HG02852 (cell line): Measurements from ENCODE around the gene UNKL.
A peak's percentile ranks its signal among the peaks of the same experiment; 100 is the strongest.

ENCODE experiments used
- ATAC-seq: cut with Tn5 transposase; IDR thresholded peaks from one replicate; pipeline ENCODE4 v1.9.1; 2021; ENCODE audit warnings: mild to moderate bottlenecking, moderate library complexity; ENCODE audit not compliant: unreplicated experiment

UNKL gene

DNA sequence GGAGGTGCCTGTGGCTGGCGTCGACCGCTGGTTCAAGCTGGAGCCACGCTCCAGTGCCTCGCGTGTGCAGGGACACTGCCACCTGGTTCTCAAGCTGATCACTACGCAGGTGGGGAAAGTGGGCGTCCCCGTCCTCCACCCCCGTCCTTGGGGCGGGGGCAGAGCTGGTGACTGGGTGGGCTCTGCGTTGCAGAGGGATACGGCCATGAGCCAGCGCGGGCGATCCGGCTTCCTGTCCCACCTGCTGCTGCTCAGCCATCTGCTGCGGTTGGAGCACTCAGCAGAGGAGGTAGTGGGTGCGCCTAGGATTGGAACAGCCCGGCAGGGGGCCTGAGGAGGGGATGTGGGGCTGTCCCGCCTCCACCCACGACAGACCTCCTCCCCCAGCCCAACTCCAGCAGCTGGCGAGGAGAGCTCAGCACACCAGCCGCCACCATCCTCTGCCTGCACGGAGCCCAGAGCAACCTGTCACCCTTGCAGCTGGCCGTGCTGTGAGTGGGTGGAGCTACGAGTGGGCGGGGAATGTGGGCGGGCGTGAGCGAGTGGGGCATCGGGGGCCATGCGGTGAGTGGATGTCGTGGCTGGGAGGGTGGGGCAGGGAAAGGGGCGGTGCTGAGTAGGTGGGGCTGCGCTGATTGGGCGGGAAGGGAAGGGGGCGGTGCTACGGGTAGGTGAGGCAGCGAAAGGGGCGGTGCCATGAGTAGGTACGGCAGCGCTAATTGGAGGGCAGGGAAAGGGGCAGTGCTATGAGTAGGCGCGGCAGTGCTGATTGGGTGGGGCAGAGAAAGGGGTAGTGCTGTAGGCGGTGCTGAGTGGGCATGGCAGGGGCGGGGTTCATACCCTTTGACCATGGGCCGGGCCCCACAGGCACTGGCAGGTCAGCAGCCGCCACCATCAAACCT, 71.7 kb downstream of the UNKL start:
- peak; percentile 87 for ATAC-seq

- no peak for ATAC-seq
Measured at GRCh38 chr16:1341495-1342420, 72.7 kb downstream of the UNKL start.

DNA sequence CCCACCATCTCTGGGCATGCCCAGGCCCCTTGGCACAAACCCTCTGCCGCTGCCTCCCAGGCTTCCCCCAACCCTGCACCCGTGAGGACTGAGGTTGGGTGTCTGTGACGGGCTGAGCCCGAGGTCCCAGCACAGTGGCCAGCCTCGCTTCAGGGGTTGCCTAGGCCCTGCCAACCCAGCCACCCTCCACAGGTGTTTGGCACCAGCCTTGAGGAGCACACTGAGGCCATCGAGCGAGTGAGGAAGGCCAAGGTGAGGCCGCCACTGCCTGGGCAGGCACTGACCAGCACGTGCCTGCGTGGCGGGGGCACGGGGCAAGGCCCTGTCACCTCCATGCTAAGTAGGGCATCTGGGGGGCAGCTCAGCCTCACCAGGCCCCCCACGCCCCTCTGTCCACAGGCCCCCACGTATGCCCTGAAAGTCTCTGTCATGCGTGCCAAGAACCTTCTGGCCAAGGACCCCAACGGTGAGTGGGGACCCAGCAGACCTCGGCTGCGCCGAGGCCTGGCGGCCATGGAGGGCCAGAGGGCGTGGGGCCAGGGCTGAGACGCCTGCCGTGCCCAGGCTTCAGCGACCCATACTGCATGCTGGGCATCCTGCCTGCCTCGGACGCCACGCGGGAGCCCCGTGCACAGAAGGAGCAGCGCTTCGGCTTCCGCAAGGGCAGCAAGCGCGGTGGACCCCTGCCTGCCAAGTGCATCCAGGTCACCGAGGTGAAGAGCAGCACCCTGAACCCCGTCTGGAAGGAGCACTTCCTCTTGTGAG, 73.6 kb downstream of the UNKL start:
- no peak for ATAC-seq

DNA sequence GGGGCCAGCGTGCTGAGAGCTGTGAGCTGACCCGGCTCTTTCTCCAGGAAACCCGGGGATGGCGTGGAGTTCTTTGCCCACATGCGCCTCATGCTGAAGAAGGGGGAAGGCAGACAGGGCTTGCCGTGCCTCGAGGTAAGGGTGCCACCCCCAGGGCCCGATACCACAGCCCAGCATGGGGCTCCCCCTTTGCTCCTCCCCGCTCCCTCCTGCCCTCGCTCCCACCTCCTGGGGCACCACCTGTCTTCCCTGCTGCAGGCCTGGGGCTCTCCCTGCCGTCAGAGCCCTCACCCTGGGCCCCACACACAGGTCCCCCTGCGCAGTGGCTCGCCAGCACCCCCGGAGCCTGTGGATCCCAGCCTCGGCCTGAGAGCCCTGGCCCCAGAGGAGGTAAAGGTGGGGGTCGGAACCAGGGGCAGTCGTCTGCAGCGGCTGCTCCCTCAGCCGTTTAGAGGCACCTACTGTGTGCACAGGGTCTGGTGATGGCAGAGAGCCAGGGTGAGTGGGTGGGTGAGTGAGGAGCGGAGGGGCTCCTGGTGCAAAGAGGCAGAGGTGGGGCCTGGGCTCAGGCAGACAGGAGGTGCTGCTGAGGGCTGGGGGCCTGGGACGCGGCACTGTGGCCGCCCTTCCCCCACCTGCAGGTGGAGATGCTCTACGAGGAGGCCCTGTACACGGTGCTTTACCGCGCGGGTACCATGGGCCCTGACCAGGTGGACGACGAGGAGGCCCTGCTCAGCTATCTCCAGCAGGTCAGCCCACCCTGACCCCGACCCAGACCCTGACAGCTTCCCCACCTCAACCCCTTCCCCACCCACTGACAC, 75.4 kb downstream of the UNKL start:
- no peak for ATAC-seq

DNA sequence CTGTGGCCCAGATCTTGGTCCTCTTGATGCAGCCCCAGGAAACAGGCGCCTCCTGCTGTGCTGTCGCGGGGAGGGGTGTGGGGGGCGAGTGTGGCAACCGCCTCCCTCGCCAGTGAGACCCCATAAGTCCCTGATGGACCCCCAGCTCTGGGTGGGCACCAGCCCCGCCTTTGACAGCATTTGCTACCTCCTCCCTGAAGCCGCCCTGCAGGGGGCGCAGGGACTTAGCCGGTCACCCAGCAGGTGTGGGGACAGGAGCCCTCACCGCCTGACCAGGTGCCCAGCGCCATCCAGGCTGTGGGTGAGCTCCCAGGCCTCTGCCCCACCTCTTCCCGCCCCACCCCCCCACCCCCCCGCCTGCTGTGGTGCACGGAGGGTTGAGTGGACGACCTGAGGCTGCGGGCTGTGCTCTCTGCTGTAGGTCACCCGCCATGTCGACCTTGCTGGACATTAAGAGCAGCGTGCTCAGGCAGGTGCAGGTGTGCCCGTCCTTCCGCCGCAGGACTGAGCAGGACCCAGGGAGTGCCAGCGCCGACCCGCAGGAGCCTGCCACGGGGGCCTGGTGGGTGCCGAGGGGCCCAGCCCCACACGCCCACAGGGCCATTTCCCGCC, 76.3 kb downstream of the UNKL start:
- no peak for ATAC-seq

- no peak for ATAC-seq
Measured at GRCh38 chr16:1337486-1337885, 77.0 kb downstream of the UNKL start.

DNA sequence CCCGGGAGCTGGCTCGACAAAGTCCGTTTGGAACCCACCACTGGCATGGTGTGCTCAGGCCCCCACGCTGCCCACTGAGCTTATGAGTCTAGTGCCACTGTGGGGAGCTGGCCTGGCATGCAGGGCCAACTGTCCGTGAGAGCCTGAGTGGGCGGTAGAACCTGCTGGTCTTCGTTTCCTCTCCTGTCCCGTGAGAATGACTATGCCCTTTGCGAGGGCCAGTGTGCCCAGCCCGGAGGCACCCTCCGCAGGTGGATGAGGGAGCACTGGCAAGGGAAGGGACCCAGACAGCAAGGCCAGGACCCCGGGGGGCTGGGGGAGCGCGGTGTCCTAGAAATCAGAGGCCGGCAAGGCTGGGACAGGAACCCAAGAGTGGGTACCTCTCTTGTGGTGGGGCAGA, 77.9 kb downstream of the UNKL start:
- no peak for ATAC-seq

GRCh38 chr16:1335996-1336395, 78.5 kb downstream of the UNKL start:
- no peak for ATAC-seq

- no peak for ATAC-seq
Measured at GRCh38 chr16:1335211-1335971, 79.1 kb downstream of the UNKL start.

- no peak for ATAC-seq
Measured at GRCh38 chr16:1334739-1335138, 79.8 kb downstream of the UNKL start.

DNA sequence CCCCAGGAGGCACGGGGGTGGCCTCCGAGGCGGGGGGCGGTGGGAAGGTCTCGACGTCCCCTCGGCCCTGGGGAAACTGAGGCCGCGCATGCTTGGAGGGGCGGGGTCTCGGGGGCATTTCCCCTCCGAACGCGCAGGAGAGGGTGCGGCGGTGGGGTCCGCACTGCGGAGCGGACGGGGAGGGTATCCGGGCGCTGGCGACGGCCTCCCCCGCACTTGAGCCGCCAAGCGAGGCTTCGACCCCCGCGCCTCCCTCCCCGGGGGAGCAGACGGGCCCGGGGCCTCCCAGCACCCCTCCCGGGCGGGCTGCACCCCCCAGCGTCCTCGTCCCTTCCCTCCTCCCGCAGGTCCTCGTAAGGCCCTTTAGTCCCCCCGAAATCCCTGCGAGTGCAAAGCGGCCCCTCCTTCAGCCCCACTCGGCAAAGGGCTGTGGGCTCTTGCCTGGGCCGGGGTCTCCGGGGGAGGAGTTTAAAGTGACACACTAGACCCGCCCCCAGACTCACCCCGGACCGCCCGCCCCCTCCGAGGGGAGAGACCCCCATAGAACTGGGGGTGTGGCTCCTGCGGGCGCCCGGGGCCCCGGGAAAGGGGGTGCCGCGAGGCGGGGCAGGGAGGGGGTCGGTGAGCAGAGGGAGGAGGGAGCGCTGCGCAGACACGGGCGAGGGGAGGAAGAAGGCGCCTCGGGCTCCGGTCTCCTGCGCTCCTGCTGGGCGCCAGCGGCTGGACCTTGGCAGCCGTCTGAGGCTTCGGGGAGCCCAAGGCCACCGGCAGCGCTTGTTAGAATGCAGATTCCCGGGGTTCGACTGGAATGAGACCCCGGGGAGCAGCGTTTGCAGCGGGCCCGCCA, 80.4 kb downstream of the UNKL start:
- no peak for ATAC-seq

DNA sequence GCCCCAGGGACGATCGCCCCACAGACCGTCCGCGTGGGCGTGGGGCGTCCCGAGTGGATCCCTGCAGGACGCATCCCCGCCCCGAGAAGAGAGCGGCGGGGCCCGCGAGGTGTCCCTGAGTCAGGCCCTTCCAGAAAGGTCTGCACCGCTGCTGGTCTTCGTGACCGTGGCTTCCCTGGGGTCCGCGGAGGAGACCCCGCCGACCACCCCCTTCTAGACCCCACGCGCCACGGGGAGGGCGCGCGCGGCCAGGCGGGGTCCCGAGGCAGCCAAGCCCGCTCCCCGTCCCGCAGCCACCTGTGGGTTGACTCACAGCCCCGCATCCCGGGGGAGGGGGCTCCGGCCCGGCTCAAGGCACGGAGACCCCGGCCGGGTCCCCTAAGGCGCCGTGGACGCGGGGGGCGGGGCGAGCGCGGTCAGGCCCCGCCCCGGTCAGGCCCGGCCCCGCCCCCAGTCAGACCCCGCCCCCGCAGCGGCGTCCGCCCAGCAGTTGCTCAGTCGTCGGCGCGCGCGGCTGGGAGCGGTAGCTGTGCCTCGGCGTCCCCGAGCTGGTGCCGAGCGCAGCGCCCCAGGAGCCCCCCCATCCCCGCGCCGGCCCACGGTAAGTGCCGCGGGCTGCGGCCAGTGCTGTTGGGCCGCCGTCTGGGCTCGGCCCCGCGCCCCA, 81.2 kb downstream of the UNKL start, which contains the start of gene BAIAP3:
BAIAP3 (plus strand) TSS at position 497 of the 664 bp plus-strand sequence. CDS start 4,905 bp downstream, outside the sequence.
- no peak for ATAC-seq

- ATAC-seq: no peak
Measured at GRCh38 chr16:1332618-1333148, 81.8 kb downstream of the UNKL start.

- no peak for ATAC-seq
Measured at GRCh38 chr16:1331712-1332617, 82.5 kb downstream of the UNKL start.

DNA sequence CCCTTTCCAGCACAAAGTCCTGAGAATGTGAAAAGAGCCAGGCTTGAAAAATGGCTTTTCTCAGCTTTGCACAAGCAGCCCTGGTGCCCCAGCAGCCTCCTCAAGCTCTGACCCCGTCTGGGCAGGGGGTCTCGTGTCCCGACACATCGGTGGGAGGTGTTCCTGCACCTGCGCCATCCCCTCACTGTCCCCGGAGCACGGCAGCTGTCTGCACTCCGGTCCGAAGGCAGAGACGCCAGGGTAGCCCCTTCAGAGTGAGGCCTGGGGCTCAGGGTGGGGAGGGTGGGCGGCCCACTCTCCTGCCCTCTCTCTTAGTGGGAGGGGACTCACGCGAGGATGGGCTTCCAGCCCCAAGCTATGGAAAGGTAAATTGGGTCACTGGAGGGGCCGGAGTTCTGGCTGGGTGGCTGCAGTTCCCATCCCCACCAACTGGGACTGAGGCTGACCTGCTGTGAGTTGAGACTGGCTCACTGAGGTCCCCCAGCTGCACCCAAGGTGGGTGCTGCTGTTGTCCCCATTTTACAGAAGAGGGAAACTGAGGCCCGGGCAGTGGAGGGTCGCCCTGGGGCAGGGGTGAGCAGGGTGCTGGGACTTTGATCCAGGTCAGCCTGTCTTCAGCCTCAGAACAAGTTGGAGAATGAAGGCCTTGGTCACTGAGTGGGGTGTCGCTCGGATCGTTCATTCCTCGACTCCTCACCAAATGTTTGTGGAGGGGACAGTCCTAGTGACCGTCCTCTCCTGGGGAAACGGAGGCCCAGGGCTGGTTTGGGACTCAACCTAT, 83.4 kb downstream of the UNKL start:
- no peak for ATAC-seq
